GM08714 (cell line): ENCODE measurements around the gene ARL2BP.

Experiments
- H3K4me3 ChIP-seq: fragments of 200-500 bp; sonication (Bioruptor generic); 2 replicates; pipeline ENCODE4 v1.5.1; 2014; ENCODE audit warnings: mild to moderate bottlenecking, low read length, inconsistent platforms
- ZNF274 ChIP-seq: IDR thresholded peaks from 2 replicates; pipeline ENCODE4 v1.6.1; 2012; ENCODE audit warnings: mild to moderate bottlenecking, low read depth, low read length

Gene ARL2BP

DNA sequence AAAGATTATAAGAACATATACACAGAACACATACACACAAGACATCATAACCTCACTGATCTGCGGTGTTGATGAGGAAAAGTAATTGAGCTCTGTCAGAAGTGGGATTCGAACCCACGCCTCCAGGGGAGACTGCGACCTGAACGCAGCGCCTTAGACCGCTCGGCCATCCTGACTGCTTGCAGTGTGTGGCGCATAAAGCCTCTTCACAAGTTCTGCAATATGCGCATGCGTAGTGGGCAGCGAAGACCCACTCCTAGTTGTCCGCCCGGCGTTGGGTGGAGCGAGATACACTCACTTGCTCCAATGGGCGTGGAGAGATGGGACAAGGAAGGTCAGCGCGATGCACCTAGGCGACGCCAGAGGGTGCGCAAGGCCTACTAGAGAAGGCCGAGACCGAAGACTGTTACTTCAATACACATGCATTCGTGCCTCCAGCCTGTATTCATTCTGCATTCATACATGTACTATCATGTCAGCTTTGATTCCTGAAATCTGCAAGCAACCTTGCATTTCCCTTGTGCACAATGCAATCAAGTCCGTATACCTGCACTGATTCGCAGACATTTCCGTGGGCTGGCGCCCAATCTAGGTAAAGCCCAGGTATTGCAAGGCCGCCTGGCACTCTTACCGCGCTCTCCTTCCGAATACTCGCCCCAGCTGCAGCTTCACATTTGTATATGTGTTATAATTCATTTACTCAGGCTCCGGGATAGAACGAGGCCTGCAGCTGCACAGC, 55.5 kb downstream of the ARL2BP start:
- peak overlapping the region; percentile 72 for H3K4me3 ChIP-seq

DNA sequence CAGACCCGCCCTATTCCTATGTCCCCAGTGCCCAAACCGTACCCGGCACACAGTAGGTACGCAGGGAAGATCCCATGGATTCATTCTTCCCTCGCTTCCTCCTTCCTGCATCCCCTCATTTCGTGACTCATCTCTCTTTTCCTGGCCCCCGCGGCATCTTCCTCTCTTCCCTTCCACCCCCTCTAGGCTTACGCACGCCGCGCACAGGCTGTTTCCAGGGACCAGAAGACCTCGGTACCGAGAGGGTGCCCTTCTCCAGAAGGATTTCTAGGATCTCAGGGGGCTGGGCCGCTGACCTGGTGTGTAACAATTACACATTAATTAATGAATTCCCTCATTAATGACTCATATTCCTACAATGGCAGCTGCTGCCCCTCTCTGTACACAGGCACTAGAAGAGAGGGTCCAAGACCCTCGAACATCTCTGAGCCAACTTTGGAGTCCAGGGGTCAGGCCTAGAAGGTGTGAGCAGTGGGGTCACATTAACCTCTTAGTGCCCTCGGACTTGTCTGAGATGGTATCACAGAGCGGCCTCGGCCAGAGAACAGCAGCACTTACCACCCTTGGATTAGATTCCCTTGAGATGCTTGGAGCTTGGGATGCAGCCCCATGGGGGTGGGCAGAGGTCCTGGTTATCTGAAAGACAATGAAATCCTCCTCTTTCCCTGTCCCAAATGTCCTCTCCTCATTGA, 56.2 kb downstream of the ARL2BP start:
- peak overlapping the region; percentile 18; the same call in 1 of the 2 replicates for H3K4me3 ChIP-seq
- TF ChIP-seq ZNF274, result no peak

More for the DNA sequence above, 55.5 kb downstream of the ARL2BP start:
- no peak for TF ChIP-seq ZNF274
